Amygdala (tissue), 56 donors: ENCODE measurements around the gene RAB5A.
"Not testable (repeated sequence)": the region's sequence is repeated elsewhere in the genome, so short reads cannot be mapped to it uniquely, and the experiment has no call there.

Experiments
- DNase-seq, 56 donors: peaks; one replicate each; lab custom pipeline; 2025; lab: John Stamatoyannopoulos, UW

RAB5A gene

DNA sequence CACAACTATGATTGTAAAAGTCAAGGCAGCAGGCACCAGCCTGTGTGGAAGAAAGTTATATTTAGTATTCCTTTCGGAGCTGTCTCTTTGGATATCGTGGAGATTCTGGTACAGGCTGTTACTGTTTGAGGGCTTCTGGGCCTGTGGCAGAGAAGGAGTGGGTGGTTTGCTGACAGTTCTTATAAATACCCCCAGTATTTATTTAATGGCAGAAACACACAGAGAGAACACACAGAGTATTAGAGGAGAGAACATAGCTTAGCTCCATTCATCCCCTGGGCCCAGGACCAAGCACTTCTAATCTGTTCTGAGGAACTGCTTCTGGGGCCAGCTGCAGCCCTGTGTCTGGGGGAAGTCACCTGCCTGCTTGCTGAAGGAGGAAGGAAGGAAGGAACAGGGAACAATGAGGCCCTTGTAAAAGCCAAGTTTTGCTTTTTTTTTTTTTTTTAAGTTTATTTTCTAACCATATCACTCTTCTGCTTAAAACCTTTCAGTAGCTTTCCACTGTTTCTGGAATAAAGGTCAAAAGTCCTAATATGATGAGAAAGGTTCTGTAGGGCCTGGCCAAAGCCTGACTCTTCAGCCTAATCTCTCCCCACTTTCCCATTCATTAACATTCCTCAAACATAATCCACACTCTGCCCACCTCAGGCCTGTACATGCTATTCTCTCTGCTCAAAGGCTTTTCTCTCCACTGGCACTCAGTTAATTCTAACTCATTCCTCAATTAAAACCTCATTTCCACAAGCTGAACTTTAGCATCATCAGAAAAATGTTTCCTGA, 76.9 kb downstream of the RAB5A start:
- DNase-seq, result peak in 40 of 56 donors; percentile 4 to 66 (median 36)

- DNase-seq, result no peak
Measured at GRCh38 chr3:20027136-20027535, 80.2 kb downstream of the RAB5A start.

DNA sequence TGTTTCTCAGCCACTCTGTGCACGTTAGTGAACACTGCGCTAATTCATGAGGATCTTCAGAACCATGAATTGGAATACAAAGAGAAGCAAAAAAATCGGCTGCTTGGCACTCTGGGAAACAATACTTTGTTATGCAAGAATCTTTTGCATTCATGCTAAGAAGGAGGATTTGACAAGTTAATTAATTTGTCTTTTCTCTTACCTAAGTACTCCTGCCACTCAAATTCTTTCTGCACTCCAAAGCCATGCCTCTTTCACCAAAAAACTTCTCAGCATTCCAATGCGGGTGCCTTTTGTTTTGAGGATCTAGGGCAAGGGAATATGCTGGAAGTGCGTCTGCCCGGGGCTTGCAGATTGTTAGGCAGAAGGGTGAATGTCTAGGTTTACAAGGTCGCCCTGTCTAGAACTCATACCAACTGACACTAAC, 82.0 kb downstream of the RAB5A start:
- DNase-seq, result peak in 1 of 56 donors; percentile 21

GRCh38 chr3:20031939-20032338, 85.0 kb downstream of the RAB5A start:
- not testable (repeated sequence) for DNase-seq
